ENCODE measurements around the gene SHKBP1.

The SHKBP1 gene

DNA sequence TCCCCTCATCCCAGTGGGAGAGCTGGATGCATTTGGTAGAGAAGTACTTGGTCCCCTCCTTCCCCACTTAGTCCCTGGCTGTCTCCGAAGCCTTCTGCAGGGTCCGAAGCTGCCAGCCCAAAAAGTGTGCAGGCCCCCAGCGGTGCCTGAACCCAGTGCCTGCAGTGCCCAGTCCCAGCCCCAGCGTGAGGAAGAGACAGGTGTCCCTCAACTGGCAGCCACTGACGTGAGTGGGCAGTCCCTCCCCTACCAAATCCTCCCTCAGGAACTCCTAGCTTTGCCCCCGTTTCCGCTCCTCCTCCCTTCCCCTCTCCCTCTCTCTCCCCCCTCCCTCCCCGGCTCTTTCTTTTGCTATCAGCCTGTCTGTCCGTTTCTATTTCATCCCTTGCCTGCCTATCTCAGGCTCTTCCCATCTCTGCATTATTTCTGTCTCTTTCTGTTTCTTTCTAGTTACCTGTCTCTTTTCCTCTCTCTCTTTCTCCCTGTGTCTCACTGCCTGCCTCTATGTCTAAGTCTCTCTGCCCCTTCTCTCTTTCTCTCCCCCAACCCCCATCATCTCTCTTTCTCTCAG, 22.7 kb downstream of the SHKBP1 start (continued):
- TF ChIP-seq PRDM6 (tag by site-specific recombination; IDR thresholded peaks at IDR 0.05) (no peak), ZNF37A (tag by site-specific recombination; IDR thresholded peaks at IDR 0.05) (no peak), TRIM28 (IDR thresholded peaks at IDR 0.05; ENCODE audit: borderline replicate concordance, low read length) (no peak), ZEB2 (tag by site-specific recombination; IDR thresholded peaks at IDR 0.05) (peak; percentile 92; the same call in 1 of the 2 replicates), ZXDB (tag by site-specific recombination; IDR thresholded peaks at IDR 0.05) (peak; percentile 36; the same call in 1 of the 2 replicates), ZNF10 (tag by site-specific recombination; IDR thresholded peaks at IDR 0.05) (no peak; the same call in 1 of the 2 replicates), ZSCAN23 (tag by site-specific recombination; IDR thresholded peaks at IDR 0.05) (no peak; the same call in 1 of the 2 replicates), PRDM1 (tag by site-specific recombination; IDR thresholded peaks at IDR 0.05) (peak; percentile 97), ZIC2 (tag by site-specific recombination; IDR thresholded peaks at IDR 0.05) (peak; percentile 53), ZNF132 (tag by site-specific recombination; IDR thresholded peaks at IDR 0.05; ENCODE audit: borderline replicate concordance) (no peak), ZNF155 (tag by site-specific recombination; IDR thresholded peaks at IDR 0.05) (no peak), ZNF391 (tag by site-specific recombination; IDR thresholded peaks at IDR 0.05; ENCODE audit: borderline replicate concordance, low read depth) (no peak; the same call in 1 of the 2 replicates), ZNF701 (tag by site-specific recombination; IDR thresholded peaks at IDR 0.05) (no peak), ZNF791 (tag by site-specific recombination; IDR thresholded peaks at IDR 0.05) (no peak), PRDM2 (tag by site-specific recombination; IDR thresholded peaks at IDR 0.05; ENCODE audit: borderline replicate concordance) (no peak), ZNF121 (tag by site-specific recombination; IDR thresholded peaks at IDR 0.05) (no peak), KLF8 (tag by site-specific recombination; IDR thresholded peaks at IDR 0.05) (peak; percentile 80), ZNF16 (tag by site-specific recombination; IDR thresholded peaks at IDR 0.05; ENCODE audit: low read depth) (no peak), ZNF571 (tag by site-specific recombination; IDR thresholded peaks at IDR 0.05) (no peak), ZNF639 (tag by site-specific recombination; IDR thresholded peaks at IDR 0.05) (peak; percentile 58; the same call in 1 of the 2 replicates), SP3 (tag by site-specific recombination; IDR thresholded peaks at IDR 0.05) (peak; percentile 85), ZNF843 (tag by site-specific recombination; IDR thresholded peaks at IDR 0.05) (peak; percentile 25; the same call in 1 of the 2 replicates), KLF10 (tag by site-specific recombination; IDR thresholded peaks at IDR 0.05) (no peak), GLI2 (tag by site-specific recombination; IDR thresholded peaks at IDR 0.05; ENCODE audit: borderline replicate concordance, low read depth) (no peak), OVOL3 (tag by site-specific recombination; IDR thresholded peaks at IDR 0.05) (no peak), ZFP69B (tag by site-specific recombination; IDR thresholded peaks at IDR 0.05) (no peak), EGR2 (tag by site-specific recombination; IDR thresholded peaks at IDR 0.05; ENCODE audit: low read depth) (peak; percentile 90)
- TF ChIP-seq, protein P1, sequence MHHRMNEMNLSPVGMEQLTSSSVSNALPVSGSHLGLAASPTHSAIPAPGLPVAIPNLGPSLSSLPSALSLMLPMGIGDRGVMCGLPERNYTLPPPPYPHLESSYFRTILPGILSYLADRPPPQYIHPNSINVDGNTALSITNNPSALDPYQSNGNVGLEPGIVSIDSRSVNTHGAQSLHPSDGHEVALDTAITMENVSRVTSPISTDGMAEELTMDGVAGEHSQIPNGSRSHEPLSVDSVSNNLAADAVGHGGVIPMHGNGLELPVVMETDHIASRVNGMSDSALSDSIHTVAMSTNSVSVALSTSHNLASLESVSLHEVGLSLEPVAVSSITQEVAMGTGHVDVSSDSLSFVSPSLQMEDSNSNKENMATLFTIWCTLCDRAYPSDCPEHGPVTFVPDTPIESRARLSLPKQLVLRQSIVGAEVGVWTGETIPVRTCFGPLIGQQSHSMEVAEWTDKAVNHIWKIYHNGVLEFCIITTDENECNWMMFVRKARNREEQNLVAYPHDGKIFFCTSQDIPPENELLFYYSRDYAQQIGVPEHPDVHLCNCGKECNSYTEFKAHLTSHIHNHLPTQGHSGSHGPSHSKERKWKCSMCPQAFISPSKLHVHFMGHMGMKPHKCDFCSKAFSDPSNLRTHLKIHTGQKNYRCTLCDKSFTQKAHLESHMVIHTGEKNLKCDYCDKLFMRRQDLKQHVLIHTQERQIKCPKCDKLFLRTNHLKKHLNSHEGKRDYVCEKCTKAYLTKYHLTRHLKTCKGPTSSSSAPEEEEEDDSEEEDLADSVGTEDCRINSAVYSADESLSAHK (tag by site-specific recombination; IDR thresholded peaks at IDR 0.05): peak; percentile 99
- TF ChIP-seq, protein P2, sequence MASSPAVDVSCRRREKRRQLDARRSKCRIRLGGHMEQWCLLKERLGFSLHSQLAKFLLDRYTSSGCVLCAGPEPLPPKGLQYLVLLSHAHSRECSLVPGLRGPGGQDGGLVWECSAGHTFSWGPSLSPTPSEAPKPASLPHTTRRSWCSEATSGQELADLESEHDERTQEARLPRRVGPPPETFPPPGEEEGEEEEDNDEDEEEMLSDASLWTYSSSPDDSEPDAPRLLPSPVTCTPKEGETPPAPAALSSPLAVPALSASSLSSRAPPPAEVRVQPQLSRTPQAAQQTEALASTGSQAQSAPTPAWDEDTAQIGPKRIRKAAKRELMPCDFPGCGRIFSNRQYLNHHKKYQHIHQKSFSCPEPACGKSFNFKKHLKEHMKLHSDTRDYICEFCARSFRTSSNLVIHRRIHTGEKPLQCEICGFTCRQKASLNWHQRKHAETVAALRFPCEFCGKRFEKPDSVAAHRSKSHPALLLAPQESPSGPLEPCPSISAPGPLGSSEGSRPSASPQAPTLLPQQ (tag by site-specific recombination; IDR thresholded peaks at IDR 0.05): no peak
